Midbrain (tissue), 1 donor: Measurements from ENCODE around the gene PPTC7.
A peak's percentile ranks its signal among the peaks of the same experiment; 100 is the strongest.
"Not testable (repeated sequence)": the region's sequence is repeated elsewhere in the genome, so short reads cannot be mapped to it uniquely, and the experiment has no call there.

Experiments
- DNase-seq: peaks from one replicate; lab custom pipeline; 2025; lab: John Stamatoyannopoulos, UW

PPTC7 gene

DNA sequence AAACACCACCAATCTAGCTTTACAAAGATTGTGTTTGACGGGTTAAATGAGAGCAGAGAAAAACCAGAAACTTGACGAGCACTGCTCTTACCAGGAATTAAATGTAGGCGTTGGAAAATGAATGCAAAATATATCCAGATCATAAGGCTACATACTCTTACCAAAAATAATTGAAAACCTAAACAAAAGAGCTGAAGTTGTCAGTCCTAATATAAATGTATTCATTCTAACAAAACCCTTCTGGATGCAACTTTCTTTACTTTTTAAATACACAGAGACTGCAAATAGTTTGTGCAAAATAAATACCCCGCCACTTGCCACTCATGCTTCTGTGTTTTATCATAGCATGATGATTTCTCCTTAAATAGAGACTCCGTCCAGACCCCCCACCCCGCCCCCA, 48.3 kb downstream of the PPTC7 start:
- DNase-seq, result no peak

DNA sequence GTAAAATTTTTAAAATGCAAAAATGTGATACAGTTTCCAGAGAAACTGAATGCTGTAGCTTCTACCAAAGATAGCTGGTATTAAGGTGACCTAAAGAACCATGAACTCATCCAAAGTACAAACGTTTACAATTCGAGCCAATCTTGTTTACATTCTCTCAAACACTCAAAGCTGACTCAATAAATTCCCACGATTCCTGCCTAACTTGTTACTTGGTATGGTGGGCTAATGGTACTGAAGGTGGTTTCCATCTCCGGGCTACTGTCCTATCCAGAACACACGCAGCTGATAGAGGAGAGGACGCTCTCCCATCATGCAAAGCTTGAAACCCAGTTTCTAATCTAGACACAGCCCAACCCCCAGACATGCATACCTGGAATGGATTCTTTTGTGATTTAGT, 49.5 kb downstream of the PPTC7 start:
- DNase-seq, result no peak

DNA sequence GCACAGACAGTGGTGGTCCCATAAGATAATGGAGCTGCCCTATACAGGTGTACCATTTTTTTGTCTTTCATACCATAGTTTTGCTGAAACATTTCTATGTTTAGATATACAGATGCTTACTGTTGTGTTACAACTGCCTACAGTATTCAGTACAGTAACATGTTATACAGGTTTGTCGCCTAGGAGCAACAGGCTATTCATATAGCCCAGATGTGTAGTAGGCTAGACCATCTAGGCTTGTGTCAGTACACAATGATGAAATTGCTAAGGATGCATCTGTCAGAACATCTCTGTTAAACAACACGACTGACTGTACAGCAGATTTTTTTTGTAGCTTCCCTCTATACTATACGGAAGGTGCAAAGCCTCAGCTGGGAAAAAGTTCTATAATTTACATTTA, 50.5 kb downstream of the PPTC7 start:
- no peak for DNase-seq

DNA sequence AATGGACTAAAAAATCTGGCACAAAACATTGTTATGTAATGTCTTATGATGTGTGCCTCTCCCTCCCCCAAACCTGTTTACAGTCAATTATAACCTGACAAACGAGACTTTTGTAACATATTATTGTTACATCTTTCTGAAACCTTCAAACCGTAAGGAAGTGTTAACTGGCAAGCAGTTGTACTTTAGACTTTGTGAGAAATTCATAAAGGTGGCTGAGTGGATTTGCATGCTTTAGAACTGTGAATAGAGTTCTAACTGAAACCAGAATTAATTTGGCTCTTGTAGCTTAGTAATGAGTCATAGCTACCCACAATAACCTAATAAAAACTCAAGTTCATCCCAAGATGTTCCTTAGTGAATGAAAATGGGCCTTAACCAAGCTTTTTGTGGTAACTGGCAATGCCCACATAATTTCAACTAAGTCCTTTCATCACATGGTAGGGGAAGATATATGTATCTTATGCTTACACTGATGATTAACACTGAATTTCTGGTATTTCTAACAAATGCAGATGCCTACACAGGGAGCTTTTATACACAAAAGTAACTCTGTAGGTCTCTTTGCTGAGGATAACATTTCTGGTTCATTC, 51.3 kb downstream of the PPTC7 start:
- DNase-seq, result no peak

DNA sequence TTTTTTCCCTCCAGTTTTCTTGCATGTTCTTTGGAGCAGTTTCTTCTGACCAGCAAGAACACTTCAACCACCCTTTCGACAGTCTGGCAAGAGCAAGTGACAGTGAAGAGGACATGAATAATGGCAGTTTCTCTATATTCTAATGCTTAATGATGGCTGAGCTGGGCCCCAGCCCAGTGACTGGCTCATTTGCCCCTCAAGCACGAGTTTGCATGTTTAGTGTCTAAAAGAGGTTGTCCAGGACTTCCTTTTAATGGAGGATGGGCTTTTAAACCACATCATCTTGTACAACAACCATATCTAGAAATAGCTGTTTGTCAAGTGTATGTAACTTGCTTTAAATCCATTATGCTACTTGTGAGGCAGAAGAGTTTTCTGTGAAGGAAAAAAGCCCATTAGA, 52.6 kb downstream of the PPTC7 start:
- DNase-seq, result no peak

DNA sequence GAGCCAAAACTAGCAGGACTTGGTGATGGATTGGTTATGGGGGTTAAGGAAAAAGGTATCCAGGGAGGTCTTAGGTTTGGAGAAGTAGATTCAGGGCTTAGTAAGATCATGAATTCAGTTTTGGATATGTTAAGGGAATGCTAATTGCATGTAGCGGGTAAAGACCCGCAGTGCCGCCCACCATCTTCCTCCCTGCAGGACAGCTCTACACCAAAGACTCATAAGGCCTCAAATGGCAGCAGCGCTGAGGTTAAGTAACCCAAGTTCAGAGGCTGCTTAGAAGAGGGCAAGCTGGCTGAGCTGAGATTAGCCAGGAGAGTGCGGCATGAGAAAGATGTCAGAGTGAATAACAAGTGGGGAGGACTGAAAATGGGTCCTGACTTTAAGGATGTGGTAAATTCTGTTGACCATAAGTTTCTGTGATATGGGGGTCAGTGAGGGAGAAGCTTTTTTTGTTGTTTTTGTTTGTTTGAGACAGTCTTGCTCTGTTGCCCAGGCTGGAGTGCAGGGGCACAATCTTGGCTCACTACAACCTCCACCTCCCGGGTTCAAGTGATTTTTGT, 54.8 kb downstream of the PPTC7 start:
- DNase-seq, result no peak

DNA sequence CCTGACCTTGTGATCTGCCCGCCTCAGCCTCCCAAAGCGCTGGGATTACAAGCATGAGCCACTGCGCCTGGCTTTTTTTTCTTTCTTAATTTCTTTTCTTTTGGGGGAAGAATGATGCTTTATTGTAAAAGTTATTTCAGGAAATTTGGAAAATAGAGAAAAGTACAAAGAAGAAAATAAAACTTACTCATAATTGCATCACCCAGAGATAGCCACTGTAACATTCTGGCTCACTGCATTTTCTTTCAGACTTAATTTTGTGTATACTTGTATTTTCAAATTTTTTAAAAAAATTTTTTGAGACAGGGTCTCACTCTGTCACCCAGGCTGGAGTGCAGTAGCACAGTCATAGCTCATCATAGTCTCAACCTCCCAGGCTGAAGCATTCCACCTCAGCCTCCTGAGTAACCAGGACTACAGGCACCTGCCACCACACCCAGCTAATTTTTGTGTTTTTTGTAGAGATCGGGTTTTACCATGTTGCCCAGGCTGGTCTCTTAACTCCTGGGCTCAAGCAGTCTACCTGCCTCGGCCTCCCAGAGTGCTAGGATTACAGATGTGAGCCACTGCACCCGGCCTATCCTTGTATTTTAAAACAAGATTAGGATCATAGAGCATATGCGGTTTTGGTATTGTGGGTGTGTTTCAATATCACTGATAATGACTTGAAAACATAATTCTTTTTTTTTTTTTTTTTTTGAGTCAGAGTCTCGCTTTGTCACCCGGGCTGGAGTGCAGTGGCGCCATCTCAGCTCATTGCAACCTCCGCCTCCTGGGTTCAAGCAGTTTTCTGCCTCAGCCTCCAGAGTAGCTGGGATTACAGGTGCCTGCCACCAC, 62.0 kb downstream of the PPTC7 start:
- DNase-seq, result not testable (repeated sequence)

DNA sequence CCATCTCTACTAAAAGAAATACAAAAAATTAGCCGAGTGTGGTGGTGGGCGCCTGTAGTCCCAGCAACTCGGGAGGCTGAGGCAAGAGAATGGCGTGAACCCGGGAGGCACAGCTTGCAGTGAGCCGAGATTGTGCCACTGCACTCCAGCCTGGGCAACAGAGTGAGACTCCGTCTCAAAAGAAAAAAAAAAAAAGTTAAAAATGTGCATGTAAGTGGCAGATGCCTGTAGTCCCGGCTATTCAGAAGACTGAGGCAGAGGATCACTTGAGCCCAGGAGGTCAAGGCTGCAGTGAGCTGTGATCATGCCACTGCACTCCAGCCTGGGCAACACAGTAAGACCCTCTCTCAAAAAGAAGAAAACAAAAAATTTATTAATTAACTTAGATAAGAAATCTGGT, 65.1 kb downstream of the PPTC7 start:
- DNase-seq, result not testable (repeated sequence)

DNA sequence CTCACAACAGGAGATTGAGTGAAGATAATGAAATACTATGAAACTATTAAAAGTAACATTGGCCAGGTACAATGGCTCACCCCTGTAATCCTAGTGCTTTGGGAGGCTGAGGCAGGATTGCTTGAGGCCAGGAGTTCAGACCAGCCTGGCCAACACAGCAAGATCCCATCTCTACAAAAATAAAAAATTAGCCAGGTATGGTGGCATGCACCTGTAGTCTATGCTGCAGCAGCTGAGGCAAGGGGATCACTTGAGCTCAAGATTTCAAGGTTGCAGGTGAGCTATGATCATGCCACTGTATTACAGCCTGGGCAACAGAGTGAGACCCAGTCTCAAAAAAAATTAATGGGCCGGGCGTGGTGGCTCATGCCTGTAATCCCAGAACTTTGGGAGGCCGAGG, 66.1 kb downstream of the PPTC7 start:
- no peak for DNase-seq

DNA sequence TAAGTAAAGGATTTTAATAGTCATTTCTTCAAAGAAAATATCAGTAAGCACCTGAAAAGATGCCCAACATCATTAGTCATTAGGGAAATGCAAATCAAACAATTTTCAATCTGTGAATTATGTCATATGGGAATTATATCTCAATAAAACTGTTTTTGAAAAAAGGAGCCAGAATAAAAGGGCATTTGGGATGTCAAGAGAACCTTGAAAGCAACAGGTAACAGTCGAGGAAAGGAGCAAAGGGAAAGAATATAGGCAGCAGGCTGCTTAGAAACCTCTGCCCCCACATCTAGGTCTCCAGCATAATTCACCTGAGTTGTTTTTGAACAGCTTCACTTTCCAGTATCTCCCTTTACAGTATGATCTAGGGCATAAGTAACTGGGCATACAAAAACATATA, 68.8 kb downstream of the PPTC7 start:
- no peak for DNase-seq

DNA sequence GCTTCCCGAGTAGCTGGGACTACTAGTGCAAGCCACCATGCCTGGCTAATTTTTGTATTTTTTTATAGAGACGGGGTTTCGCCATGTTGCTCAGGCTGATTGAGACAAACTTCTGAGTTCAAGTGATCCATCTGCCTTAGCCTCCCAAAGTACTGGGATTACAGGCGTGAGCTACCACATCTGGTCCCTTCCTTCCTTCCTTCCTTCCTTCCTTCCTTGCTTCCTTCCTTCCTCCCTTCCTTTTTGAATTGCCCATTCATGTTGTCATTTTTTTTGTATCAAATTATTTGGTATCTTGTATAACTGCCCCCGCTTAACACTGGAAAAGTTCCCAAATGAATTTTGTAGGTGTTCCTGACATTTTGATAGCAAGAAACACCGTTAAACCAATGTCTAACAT, 69.3 kb downstream of the PPTC7 start:
- DNase-seq, result no peak

DNA sequence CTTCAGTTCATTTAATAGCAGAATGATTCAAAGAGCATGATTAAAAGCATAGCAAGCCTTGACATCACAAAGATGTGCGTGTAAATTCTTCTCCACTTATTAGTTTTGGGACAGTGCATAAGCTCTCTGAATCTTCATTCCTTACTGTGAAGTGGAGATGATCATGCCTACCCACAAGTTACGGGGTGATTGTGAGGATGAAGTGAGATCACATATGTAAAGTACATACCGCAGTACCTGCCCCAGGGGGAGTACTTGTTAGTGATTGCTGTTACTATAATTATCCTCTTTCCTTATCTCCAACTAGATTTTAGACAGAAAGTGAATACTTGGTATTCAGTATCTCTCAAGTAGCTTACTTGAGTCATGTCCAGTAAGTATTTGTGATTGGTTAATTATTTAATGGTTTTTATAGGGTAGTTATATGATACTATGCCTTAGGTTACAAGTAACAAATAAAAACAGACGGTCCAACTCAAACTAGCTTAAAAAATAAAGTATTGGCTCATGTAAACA, 75.0 kb downstream of the PPTC7 start:
- no peak for DNase-seq

DNA sequence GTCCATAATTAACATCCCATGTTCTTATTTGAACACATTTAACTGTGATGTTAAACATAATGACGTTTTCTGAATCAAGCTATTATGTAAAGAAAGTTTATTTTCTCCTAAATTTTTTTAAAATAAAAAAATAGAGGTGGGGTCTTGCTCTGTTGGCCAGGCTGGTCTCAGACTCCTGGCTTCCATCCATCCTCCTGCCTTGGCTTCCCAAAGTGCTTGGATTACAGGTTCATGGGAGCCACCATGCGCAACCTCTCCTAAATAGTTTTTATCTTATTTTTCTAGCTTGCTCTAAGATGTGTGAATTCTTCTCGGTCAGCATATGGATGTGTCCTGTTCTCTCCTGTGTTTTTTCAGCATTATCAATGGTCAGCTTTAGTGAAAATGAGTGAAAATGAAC, 77.8 kb downstream of the PPTC7 start:
- no peak for DNase-seq

DNA sequence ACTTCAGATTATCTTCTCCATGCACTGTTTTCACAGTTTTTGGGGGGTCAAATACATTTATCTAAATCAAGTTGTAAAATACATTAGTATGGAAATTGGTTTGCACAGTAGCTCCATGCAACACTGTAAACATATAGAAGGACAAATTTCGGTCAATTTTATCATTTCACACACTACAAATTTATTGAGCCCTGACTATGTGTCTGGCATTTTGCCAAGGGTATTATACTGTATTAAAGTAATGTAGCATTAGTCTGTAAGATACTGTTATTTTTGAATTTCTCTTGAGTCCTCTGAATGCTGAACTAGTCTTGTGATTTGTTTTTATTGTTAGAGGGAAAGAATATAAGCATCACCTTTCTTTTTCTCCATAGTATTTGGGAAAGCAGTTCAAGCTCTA, 79.7 kb downstream of the PPTC7 start:
- DNase-seq, result no peak

DNA sequence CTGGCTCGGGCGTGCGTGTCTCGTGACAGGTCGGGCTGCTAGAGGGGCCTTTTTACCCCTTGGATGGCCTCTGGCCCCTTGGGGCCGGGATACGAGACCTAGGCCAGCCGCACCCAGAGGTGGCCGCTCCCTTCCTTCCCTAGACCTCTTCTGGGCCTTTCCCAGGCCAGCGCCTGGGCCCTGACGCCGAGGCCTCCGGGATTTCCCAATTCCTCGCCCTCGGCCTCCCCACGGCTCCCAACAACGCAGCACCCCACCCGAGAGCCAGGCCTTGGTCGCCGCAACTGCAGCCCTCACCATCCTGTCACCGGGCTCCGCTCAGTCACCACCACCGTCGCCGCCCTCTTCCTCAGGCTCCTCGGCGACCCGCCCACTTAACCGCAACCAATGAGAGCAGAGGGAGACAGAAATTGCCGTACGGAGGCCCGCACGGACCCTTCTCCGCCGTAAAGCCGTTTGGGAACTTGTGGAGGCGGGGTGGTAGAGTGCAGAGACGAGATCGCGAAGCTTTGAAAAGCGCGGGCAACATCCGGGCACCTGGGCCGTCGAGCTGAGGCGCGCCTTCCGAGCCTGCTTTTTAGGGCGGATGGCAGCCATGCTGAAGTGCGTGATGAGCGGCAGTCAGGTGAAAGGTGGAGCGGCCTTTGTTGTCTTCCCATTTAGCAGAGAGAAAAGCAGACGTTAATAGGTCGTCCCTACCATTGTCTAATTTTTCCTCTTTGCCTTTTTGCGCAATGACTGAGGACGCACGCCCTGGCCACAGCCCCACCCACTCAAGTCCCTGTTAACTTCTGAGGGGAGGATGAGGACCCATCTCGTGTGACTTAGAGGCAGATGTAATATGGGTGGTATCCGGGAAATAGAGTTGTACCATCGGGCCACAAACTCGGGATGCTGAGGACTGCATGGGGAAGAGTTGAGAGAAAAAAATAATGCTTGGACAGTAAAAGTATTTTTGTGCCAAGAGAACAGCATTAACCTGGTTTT, 81.1 kb downstream of the PPTC7 start, which contains the start of the genes RAD9B and VPS29:
Gene RAD9B (plus strand): TSS at position 580 of the 987 bp plus-strand sequence. CDS start 7 bp downstream, at position 587.
Gene VPS29 (minus strand): TSS at position 360 of the 987 bp plus-strand sequence. CDS start 60 bp downstream, at position 300.
- DNase-seq, result peak; percentile 98

DNA sequence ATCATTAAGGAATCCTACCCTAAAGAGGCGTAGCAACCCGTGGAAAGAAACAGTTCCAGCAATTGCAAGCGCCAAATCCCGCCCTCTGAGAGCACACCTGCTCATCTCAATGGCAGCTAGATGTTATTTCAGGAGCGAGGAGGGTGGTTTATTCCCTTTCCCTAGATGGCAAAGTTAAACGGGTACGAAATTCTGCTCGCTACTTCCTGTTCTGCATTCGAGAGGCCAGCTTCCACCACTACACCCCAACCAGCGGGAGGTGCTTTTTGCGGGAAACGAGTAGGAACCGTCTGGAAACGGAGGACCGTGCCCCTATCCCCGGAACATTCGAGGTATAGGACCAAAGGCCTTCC, 81.7 kb downstream of the PPTC7 start:
- DNase-seq, result peak; percentile 57

DNA sequence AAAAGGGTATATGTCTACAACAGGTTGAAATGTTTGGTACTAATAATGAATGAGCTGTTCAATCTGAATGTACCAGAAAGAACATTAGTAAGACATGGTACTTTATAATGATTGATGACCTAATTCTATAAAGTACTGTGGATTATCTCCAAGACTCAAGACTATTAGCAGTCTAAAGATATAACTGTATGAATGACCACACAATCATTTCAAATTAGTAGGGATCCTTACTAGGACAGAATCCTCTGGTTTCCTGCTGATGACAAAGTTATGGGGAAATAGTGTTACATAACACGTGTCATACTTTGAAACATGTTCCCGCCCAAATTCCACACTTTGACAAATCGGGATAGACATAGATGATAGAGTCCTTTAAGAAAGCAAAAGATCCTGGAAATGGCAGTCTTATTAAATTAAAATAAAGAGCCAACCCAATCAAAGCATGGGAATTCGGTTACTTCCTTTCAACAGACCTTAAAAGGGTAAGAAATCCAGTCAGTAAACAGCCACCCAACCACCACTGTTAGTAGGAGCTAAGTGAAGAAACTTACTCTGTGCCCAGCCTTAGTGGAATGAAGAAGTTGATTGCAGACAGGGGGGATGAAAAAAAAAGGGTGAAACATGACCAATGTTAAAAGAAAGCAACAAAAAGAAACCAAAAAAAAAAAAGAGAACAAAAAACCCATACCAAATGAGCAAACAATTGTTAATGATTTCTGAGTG, 84.0 kb downstream of the PPTC7 start:
- no peak for DNase-seq
